Gastroesophageal sphincter (tissue), 3 donors: ENCODE results near the gene SERPINB4.

ENCODE experiments used
- CTCF ChIP-seq, 4 experiments: fragments of 200-600 bp in 2 of 4; fragments of 450-650 bp in 2 of 4; sonication (generic) in 1 of 4; IDR thresholded peaks; one replicate each; pipeline ENCODE4 v1.5.1; 2017 to 2019; ENCODE audit warnings: antibody characterized with exemption in 4 of 4, mild to moderate bottlenecking in 2 of 4, moderate library complexity in 2 of 4
- EP300 ChIP-seq: sonication (generic); formaldehyde crosslinking; IDR thresholded peaks from one replicate; pipeline ENCODE4 v1.6.1; 2017; ENCODE audit warnings: antibody characterized with exemption, mild to moderate bottlenecking
- POLR2A ChIP-seq, 2 donors: fragments of 450-650 bp; IDR thresholded peaks; one replicate each; pipeline ENCODE4 v1.6.1; 2017; ENCODE audit warnings: antibody characterized with exemption in 2 of 2, mild to moderate bottlenecking in 2 of 2, moderate library complexity in 1 of 2

GRCh38 chr18:63626431-63626830 is 17.6 kb downstream of the SERPINB4 start:
- TF ChIP-seq CTCF (IDR thresholded peaks at IDR 0.05) (no peak), POLR2A (IDR thresholded peaks at IDR 0.05) (no peak), EP300 (no peak)
